ENCODE results near the gene TMEM169. TPM values are rescaled to one million over a fixed set of nuclear protein-coding genes. Genes with fewer than 3 reads are reported as not detected.
"Not testable (repeated sequence)": the region's sequence is repeated elsewhere in the genome, so short reads cannot be mapped to it uniquely, and the experiment has no call there.

TMEM169 gene
- total RNA-seq, 1 experiment from 2014 or later: 0.46 TPM

DNA sequence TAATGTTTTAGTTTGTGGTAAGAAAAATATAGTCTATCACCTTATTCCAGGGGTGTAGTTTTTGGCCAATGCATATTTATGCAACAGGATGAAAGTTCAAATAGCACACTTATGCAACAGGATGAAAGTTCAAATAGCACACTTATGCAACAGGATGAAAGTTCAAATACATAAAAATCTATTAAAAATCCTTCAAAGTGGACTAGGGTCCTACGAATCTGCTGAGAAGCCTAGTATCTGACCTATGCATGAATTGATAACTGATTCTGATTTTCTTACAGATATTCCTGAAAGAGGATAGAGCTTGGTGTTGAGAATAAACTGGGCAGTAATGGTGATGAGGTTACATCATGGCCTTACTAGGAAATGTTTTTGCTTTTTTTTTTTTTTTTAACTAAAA is 2.9 kb upstream of the TMEM169 start:
- TF ChIP-seq EZH2 (IDR thresholded peaks at IDR 0.05; ENCODE audit: low read depth): no peak
- TF ChIP-seq, protein P1, sequence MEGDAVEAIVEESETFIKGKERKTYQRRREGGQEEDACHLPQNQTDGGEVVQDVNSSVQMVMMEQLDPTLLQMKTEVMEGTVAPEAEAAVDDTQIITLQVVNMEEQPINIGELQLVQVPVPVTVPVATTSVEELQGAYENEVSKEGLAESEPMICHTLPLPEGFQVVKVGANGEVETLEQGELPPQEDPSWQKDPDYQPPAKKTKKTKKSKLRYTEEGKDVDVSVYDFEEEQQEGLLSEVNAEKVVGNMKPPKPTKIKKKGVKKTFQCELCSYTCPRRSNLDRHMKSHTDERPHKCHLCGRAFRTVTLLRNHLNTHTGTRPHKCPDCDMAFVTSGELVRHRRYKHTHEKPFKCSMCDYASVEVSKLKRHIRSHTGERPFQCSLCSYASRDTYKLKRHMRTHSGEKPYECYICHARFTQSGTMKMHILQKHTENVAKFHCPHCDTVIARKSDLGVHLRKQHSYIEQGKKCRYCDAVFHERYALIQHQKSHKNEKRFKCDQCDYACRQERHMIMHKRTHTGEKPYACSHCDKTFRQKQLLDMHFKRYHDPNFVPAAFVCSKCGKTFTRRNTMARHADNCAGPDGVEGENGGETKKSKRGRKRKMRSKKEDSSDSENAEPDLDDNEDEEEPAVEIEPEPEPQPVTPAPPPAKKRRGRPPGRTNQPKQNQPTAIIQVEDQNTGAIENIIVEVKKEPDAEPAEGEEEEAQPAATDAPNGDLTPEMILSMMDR (conservative IDR thresholded peaks at IDR 0.05): no peak
- Histone ChIP-seq H3K9me3 (ENCODE audit: insufficient read depth, low read depth) (no peaks in the 10 kb centered on the region), H3K27me3 (ENCODE audit: insufficient read depth, low read depth) (0 out of 2 replicates have a peak, but pooled peaks cover 12% of the 10 kb centered on the region), H3K27ac (peak overlapping the region; percentile 57; the same call in 1 of the 2 replicates), H3K9me2 (ENCODE audit: insufficient read depth) (no peaks in the 10 kb centered on the region), H3K79me2 (ENCODE audit: low read depth) (no peaks in the 10 kb centered on the region), H3K4me3 (no peak overlapping the region), H3K36me3 (ENCODE audit: low read depth) (no peaks in the 10 kb centered on the region), H2AFZ (no peak overlapping the region), H4K20me1 (ENCODE audit: insufficient read depth) (no peaks in the 10 kb centered on the region), H3K4me1 (replicated peaks; ENCODE audit: insufficient read depth) (peaks cover 22% of the 10 kb centered on the region), H3F3A (ENCODE audit: insufficient read depth, low read depth) (no peaks in the 10 kb centered on the region; the same call in none of the 2 replicates), H3K4me2 (peak overlapping the region; percentile 43)
- ChIA-PET CTCF (no interaction called here), POLR2A (ENCODE audit: unreplicated experiment) (no interaction called here)
- no TSS peak for BruUV-seq (replicated peaks)
- no peak for DNase-seq
- intact Hi-C loops (cut with micrococcal nuclease; ENCODE audit: unreplicated experiment): no loop called here

DNA sequence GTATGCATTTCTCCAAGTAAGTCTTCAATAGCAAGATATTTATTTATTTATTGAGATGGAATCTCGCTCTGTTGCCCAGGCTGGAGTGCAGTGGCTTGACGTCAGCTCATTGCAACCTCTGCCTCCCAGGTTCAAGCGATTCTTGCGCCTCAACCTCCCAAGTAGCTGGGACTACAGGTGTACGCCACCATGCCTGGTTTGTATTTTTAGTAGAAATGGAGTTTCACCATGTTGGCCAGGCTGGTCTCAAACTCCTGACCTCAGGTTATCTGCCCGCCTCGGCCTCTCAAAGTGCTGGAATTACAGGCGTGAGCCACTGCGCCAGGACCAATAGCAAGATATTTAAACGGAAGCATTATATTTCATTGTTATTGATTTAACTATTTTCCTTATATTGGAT is 1.7 kb upstream of the TMEM169 start:
- BruUV-seq (replicated peaks); H3K27ac ChIP-seq; H3K36me3 ChIP-seq (ENCODE audit: low read depth); H4K20me1 ChIP-seq (ENCODE audit: insufficient read depth); H3F3A ChIP-seq (ENCODE audit: insufficient read depth, low read depth); H3K4me3 ChIP-seq; POLR2A ChIA-PET (ENCODE audit: unreplicated experiment); CTCF ChIA-PET; H3K9me3 ChIP-seq (ENCODE audit: insufficient read depth, low read depth); H2AFZ ChIP-seq; intact Hi-C loops (cut with micrococcal nuclease; ENCODE audit: unreplicated experiment); H3K79me2 ChIP-seq (ENCODE audit: low read depth); H3K9me2 ChIP-seq (ENCODE audit: insufficient read depth); H3K4me2 ChIP-seq; DNase-seq: not testable (repeated sequence)
- peaks cover 22% of the 10 kb centered on the region for H3K4me1 ChIP-seq (replicated peaks; ENCODE audit: insufficient read depth)
- H3K27me3 ChIP-seq (ENCODE audit: insufficient read depth, low read depth): 0 out of 2 replicates have a peak, but pooled peaks cover 12% of the 10 kb centered on the region

DNA sequence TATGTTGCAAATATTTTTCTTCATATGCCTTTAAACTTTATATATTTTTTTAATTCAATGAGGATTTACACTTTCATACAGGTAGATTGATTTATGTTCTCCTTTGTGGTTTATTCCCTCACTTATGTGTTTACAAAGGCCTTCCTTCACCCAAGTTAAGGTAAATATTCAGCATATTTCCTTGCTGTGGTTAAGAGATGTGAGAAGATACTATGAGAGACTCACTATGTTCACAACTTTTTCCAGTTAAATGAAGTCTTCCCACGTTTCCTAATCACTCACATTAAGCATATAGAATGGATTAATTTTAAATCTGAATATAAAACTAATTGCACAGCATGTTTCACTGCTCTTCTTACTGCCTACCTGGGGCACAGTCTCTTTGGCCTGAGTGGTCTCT is 707 bp upstream of the TMEM169 start:
- H3K4me1 ChIP-seq (replicated peaks; ENCODE audit: insufficient read depth): peaks cover 22% of the 10 kb centered on the region
- no peaks in the 10 kb centered on the region for H3K36me3 ChIP-seq (ENCODE audit: low read depth)
- H3K9me3 ChIP-seq (ENCODE audit: insufficient read depth, low read depth): no peaks in the 10 kb centered on the region
- peak overlapping the region; percentile 90 for H3K4me3 ChIP-seq
- POLR2A ChIA-PET (ENCODE audit: unreplicated experiment): interaction anchor here (0.7 kb wide), 2 partner anchors 14 to 95 kb away, joined by 3 to 4 read pairs; no protein-coding TSS in a partner anchor
- no peaks in the 10 kb centered on the region for H3K79me2 ChIP-seq (ENCODE audit: low read depth)
- no peak overlapping the region for H3K27ac ChIP-seq
- CTCF ChIA-PET: interaction anchor here (1.5 kb wide), 1 partner anchor 33 kb away, joined by 5 read pairs; no protein-coding TSS in a partner anchor
- no peak for DNase-seq
- H3K9me2 ChIP-seq (ENCODE audit: insufficient read depth): no peaks in the 10 kb centered on the region
- peak overlapping the region; percentile 84 for H3K4me2 ChIP-seq
- no peak for TF ChIP-seq EZH2 (IDR thresholded peaks at IDR 0.05; ENCODE audit: low read depth)
- TF ChIP-seq, protein P1 (conservative IDR thresholded peaks at IDR 0.05): no peak
- H2AFZ ChIP-seq: peak overlapping the region; percentile 94
- BruUV-seq (replicated peaks): no TSS peak
- no peaks in the 10 kb centered on the region; the same call in 1 of the 2 replicates for H3F3A ChIP-seq (ENCODE audit: insufficient read depth, low read depth)
- no peaks in the 10 kb centered on the region for H4K20me1 ChIP-seq (ENCODE audit: insufficient read depth)
- H3K27me3 ChIP-seq (ENCODE audit: insufficient read depth, low read depth): 0 out of 2 replicates have a peak, but pooled peaks cover 12% of the 10 kb centered on the region
- intact Hi-C loops (cut with micrococcal nuclease; ENCODE audit: unreplicated experiment): no loop called here

Measured in PC-9 (cell line).